GM20431 (cell line): ENCODE data around the gene CCDC93.

ENCODE experiments used
- in situ Hi-C: fragments of 300-500 bp; cut with MseI, MboI; formaldehyde crosslinking; loops from one replicate; pipeline ENCODE4 v1.15.0; 2020; ENCODE audit warnings: low sequenced_read_pairs; ENCODE audit not compliant: unreplicated experiment

Gene CCDC93

GRCh38 chr2:118000041-118000440, 13.8 kb downstream of the CCDC93 start:
- in situ Hi-C loops, result no loop called here

GRCh38 chr2:117997872-117998454, 15.9 kb downstream of the CCDC93 start:
- in situ Hi-C loops, result no loop called here

- in situ Hi-C loops, result no loop called here
Measured at GRCh38 chr2:117996525-117996924, 17.3 kb downstream of the CCDC93 start.

GRCh38 chr2:117994729-117995128, 19.1 kb downstream of the CCDC93 start:
- in situ Hi-C loops, result no loop called here

DNA sequence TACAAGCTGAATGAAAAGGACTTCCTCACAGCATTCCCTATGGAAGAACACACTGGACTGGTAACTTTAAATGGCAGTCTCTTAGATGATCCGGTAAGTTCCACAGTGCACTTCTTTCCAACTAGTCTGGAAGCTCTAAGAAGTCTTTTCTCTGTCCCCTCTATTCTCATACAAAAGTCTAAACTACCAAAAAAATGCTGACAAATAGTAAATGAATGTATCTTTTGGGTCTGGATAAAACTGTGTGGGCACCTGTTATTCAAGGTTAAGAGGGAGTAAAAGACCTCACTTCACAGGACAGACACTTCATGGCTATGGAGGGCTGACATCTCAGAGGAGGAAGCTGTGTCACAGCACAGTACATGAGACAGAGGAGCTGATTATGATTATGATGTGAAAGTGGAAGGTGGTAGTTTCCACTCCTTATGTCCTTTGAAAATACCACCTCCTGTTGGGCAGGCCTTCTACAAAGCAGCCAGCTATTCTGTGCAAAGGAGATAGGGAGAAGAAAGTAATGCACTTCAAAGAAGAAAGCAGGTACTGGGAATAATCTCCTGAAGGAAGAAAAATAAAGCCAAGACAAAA, 23.9 kb downstream of the CCDC93 start:
- in situ Hi-C loops, result no loop called here

GRCh38 chr2:117987121-117987520, 26.7 kb downstream of the CCDC93 start:
- in situ Hi-C loops, result no loop called here

DNA sequence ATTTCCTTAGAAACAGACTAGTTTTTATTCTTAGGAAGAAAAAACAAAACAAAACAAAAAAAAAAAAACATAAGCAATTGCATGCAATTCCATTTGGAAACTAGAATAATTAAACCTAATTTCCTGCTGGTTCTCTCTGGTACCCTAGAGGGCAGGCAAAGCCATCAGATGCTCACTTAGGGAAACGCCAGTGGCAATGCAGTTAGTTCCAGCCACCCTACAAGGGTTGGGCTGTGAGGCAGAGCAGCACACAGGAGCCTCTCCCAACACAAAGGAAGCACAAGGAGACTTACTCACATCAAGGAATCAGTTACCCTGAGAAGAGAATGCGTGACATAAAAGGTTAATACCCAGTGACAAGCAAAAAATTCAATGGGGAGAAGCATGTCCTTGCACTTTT, 28.8 kb downstream of the CCDC93 start:
- in situ Hi-C loops, result no loop called here

DNA sequence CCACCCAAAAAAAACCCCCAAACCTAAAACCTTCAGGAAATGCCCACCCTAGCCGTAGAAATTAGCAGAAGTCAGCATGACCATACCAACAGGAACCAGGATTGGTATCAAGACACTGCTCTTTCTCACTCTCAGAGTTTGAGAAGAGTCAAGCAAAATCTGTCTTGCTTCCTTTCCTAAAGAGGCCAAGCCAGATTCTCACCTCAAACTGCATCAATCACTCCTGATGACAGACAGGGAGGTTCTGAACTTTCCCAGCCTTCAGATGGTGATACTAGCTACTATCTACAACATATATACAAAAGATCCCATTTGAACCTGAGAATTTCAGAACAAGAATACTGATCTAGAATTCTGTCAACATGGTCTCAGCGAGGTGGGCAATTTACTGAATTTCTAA, 29.7 kb downstream of the CCDC93 start:
- in situ Hi-C loops, result no loop called here

GRCh38 chr2:117983040-117983439, 30.8 kb downstream of the CCDC93 start:
- in situ Hi-C loops, result no loop called here

GRCh38 chr2:117982376-117983033, 31.4 kb downstream of the CCDC93 start:
- in situ Hi-C loops, result no loop called here

GRCh38 chr2:117981810-117982209, 32.1 kb downstream of the CCDC93 start:
- in situ Hi-C loops, result no loop called here

DNA sequence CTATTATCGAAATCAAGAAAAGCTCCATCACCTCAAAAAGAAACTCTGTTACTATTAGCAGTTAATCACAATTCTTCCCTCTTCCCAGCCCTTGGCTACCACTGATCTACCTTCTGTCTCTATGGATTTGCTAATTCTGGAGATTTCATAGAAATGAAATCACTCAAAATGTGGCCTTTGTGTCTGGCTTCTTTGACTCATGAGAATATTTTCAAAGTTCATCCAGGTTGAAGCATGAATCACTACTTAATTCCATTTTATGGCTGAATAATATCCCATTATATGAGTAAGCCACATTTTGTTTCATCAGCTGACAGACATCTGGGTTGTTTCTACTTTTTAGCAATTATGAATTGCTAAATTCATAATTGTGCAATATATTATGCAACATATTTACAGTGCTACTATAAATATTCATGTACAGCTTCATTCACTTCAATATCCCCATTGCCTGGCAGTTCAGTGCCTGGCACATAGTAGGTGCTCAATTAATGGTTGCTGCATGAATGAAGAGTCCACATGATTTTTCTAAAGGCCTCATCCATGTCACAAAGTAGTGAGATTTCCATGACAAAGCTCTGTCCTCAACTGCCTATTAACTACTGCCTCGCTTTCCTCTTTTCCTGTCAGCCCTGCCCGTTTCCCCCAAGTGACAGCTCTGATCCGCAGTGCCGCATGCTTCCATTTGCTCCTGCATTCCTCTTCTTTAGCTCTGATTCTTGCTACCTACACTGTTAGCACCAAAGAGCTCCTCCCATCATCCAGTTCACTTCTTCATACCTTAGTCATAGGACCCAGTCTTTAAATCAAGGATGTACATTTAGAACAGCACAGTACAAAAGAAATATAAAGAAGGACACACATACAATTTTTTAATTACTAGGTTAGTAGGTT, 32.8 kb downstream of the CCDC93 start:
- in situ Hi-C loops, result no loop called here

DNA sequence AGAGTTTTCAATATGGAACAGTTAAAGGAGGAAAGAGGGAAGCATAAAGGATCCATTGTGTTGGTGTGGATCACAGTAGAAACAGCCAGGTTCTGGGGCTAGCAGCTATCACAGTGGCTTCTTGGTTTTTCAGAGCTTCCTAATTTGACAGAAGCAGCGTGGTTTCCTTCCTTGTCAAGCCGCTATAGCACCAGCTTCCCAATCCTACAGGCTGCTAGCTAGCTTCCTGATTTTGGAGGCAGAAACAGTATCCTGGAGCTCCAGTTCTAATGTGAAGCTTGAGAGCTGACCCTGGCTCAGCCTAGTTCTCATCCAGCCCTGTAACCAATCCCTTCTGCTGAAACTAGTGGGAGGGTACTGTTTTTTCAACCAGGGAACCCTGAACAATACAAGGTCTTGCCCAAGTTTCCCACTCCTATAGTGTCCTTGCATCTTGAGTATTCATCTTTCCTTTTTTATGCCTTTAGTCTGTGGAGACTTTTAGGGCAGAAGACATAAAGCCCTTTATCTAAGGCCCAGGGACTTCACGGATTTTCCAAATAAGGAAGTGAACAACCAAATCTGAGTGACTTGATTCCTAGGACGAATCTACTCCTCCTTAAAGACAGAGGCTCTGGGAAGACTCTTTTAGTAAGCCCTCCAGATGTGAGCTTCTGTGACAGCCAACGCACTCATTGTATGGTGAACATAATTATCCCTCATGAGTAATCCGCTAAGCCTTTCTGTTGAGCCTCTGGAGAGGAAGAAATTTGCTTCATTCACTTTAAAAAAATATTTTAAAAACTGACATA, 33.8 kb downstream of the CCDC93 start:
- in situ Hi-C loops, result no loop called here

DNA sequence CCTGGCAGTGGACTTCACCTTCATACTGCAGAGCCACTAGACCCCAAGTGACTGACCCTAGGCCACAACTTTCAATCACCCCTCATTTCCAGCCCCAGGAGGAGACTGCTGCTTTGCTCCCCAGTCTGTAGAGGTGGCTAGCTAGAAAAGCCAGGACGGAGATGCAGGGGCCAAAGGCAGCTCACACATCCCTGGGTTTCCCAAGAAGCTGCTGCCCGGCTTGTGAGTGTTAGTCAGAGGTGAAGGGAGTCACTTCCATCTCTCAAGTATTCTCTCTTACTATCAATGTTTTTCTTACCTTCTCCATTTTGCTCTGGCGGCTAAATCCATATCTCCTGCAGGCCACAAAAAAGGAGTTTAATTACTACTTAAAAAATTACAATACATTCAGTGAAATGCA, 36.2 kb downstream of the CCDC93 start:
- in situ Hi-C loops, result no loop called here

DNA sequence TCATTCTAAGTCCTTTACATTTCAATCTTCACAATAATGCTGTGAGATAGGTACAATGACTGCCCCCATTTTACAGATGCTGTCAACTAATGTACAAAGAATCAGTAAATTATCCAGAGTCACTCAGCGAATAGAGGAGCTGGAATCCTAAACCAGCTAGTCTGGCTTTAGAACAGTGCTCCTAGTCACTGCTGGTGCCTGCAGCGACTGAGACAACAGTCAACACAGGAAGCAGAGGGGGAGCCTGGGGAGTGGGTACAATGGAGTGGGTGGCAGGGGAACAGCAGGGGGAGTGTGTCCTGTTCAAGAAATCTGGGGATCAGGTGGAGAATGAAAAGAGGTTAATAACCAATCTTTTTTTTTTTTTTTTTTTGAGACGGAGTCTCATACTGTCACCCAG, 37.3 kb downstream of the CCDC93 start:
- in situ Hi-C loops, result no loop called here

DNA sequence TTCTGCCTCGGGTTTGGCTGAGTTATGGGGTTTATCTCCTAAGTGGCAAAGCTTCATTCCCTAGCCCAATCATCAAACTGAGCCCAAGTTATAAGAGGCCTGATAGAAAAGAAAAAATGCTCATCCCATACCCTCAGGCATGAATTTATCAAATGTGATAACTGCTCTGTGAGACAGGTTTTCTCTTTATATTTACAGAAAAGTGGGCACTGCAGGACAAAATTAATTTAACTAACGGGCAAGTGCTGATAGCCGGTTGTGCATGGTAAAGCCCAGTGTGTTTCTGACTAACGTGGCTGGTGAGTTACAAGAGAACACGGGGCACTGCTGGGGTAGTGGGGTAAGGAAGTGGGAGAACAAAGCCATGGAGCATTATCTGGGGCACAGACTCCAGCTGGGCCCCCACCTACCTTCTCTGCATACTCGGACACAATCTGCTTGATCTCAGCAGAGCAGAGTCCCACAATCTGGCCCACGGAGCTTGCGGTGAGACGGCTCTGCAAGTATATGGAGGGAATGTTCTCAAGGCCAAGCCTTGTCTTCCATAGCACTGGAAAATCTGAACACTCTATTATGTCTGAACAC, 40.3 kb downstream of the CCDC93 start:
- in situ Hi-C loops, result no loop called here

GRCh38 chr2:117972476-117973123, 41.3 kb downstream of the CCDC93 start:
- in situ Hi-C loops, result no loop called here

GRCh38 chr2:117968722-117969121, 45.1 kb downstream of the CCDC93 start:
- in situ Hi-C loops, result no loop called here
